HepG2 (cell line): ENCODE measurements around the gene PLXNB2. TPM values are rescaled to one million over a fixed set of nuclear protein-coding genes. Genes with fewer than 3 reads are reported as not detected.

Experiments
- CBX2 ChIP-seq, 2 experiments: fragments of 200-600 bp in 1 of 2; sonication (generic); formaldehyde crosslinking in 1 of 2; IDR thresholded peaks; 2 replicates each; pipeline versions ENCODE4 v1.7.0 to v1.8.1; 2018 to 2022; ENCODE audit warnings: low read depth in 2 of 2, low read length in 1 of 2, mild to moderate bottlenecking in 1 of 2, missing genetic modification reagents in 1 of 2
- CENPBD1 ChIP-seq: sonication (generic); formaldehyde crosslinking; IDR thresholded peaks from 2 replicates; pipeline ENCODE4 v1.8.0; 2022; ENCODE audit warnings: missing genetic modification reagents, low read depth, mild to moderate bottlenecking, borderline replicate concordance
- FOSL1 ChIP-seq: sonication (generic); formaldehyde crosslinking; IDR thresholded peaks from 2 replicates; pipeline ENCODE4 v1.9.0; 2021; ENCODE audit warnings: missing genetic modification reagents, borderline replicate concordance
- GTF2F1 ChIP-seq: fragments of 150-350 bp; IDR thresholded peaks from 2 replicates; pipeline ENCODE4 v1.6.1; 2014; ENCODE audit warnings: low read length
- IRF2 ChIP-seq: IDR thresholded peaks from 2 replicates; pipeline ENCODE4 v1.6.1; 2018; ENCODE audit warnings: missing genetic modification reagents, missing compliant biosample characterization
- KLF16 ChIP-seq, 2 experiments: sonication (generic) in 1 of 2; formaldehyde crosslinking in 1 of 2; IDR thresholded peaks; 2 replicates each; pipeline versions ENCODE4 v1.6.1 to v1.8.0; 2016 to 2023; ENCODE audit warnings: missing genetic modification reagents in 2 of 2, missing compliant biosample characterization in 1 of 2
- MXD4 ChIP-seq: IDR thresholded peaks from 2 replicates; pipeline ENCODE4 v1.6.1; 2016; ENCODE audit warnings: mild to moderate bottlenecking, missing biosample characterization, missing genetic modification reagents
- NKX3-1 ChIP-seq: sonication (generic); formaldehyde crosslinking; IDR thresholded peaks from 2 replicates; pipeline ENCODE4 v1.5.0; 2020; ENCODE audit warnings: missing genetic modification reagents
- PATZ1 ChIP-seq: sonication (generic); formaldehyde crosslinking; IDR thresholded peaks from 2 replicates; pipeline ENCODE4 v1.4.0; 2020; ENCODE audit warnings: missing genetic modification reagents
- PAWR ChIP-seq: sonication (generic); formaldehyde crosslinking; IDR thresholded peaks from 2 replicates; pipeline ENCODE4 v1.4.0; 2020; ENCODE audit warnings: missing genetic modification reagents, mild to moderate bottlenecking, borderline replicate concordance
- SYNCRIP ChIP-seq: fragments of 200-400 bp; formaldehyde crosslinking; IDR thresholded peaks from 2 replicates; pipeline ENCODE4 v1.6.1; 2018; ENCODE audit warnings: mild to moderate bottlenecking, low read depth, low read length; ENCODE audit not compliant: insufficient read depth
- TERF1 ChIP-seq: sonication (generic); formaldehyde crosslinking; IDR thresholded peaks from 2 replicates; pipeline ENCODE4 v1.8.0; 2022; ENCODE audit warnings: mild to moderate bottlenecking, missing genetic modification reagents, moderate library complexity
- TFAP4 ChIP-seq: sonication (generic); IDR thresholded peaks from 2 replicates; pipeline ENCODE4 v1.6.1; 2016; ENCODE audit warnings: low read depth, borderline replicate concordance
- ZBTB7A ChIP-seq: sonication (generic); formaldehyde crosslinking; IDR thresholded peaks from 2 replicates; pipeline ENCODE4 v1.8.0; 2022; ENCODE audit warnings: mild to moderate bottlenecking, missing genetic modification reagents
- ZFP41 ChIP-seq: sonication (generic); formaldehyde crosslinking; IDR thresholded peaks from 2 replicates; pipeline ENCODE4 v1.4.0; 2020; ENCODE audit warnings: mild to moderate bottlenecking, missing genetic modification reagents, borderline replicate concordance
- ZNF10 ChIP-seq: sonication (generic); formaldehyde crosslinking; IDR thresholded peaks from 2 replicates; pipeline ENCODE4 v1.4.0; 2020; ENCODE audit warnings: mild to moderate bottlenecking, low read depth, missing genetic modification reagents, borderline replicate concordance
- ZNF296 ChIP-seq: sonication (generic); formaldehyde crosslinking; conservative IDR thresholded peaks from 2 replicates; pipeline ENCODE4 v1.5.0; 2020; ENCODE audit warnings: mild to moderate bottlenecking, missing genetic modification reagents
- ZNF343 ChIP-seq: sonication (generic); formaldehyde crosslinking; IDR thresholded peaks from 2 replicates; pipeline ENCODE4 v1.4.0; 2020; ENCODE audit warnings: mild to moderate bottlenecking, missing genetic modification reagents
- ZNF572 ChIP-seq: sonication (generic); formaldehyde crosslinking; IDR thresholded peaks from 2 replicates; pipeline ENCODE4 v1.5.1; 2020; ENCODE audit warnings: mild to moderate bottlenecking, missing genetic modification reagents
- ZNF577 ChIP-seq: sonication (generic); formaldehyde crosslinking; IDR thresholded peaks from 2 replicates; pipeline ENCODE4 v1.4.0; 2020; ENCODE audit warnings: mild to moderate bottlenecking, low read depth, missing genetic modification reagents, borderline replicate concordance
- ZNF589 ChIP-seq: sonication (generic); formaldehyde crosslinking; conservative IDR thresholded peaks from 2 replicates; pipeline ENCODE4 v1.8.0; 2022; ENCODE audit warnings: mild to moderate bottlenecking, moderate library complexity, missing genetic modification reagents
- ZSCAN9 ChIP-seq: IDR thresholded peaks from 2 replicates; pipeline ENCODE4 v1.6.1; 2016; ENCODE audit warnings: borderline replicate concordance
- ZXDC ChIP-seq: sonication (generic); formaldehyde crosslinking; IDR thresholded peaks from 2 replicates; pipeline ENCODE4 v1.5.0; 2020; ENCODE audit warnings: mild to moderate bottlenecking, missing genetic modification reagents
- polyA plus RNA-seq, 8 experiments: library from polyadenylated mRNA; depleted of rRNA in 3 of 8; stranded (reverse) in 7 of 8; unstranded in 1 of 8; fragments of >200 nt; fragmentation: Illumina TruSeq in 4 of 8; extraction: Trizol in 4 of 8; gene quantifications; 2 replicates each; pipeline versions ENCODE4 v1.2.1 to v1.2.3, GENCODE V29; 2011 to 2016; ENCODE audit warnings: low read depth in 4 of 8, missing spikeins in 1 of 8, mixed read lengths in 1 of 8; ENCODE audit not compliant: insufficient read depth in 1 of 8
- total RNA-seq, 5 experiments: library from RNA; depleted of rRNA; stranded (reverse); fragments of >200 nt; fragmentation: Illumina TruSeq; extraction: Trizol; gene quantifications; 2 replicates each; pipeline ENCODE4 v1.2.3, GENCODE V29; 2016; ENCODE audit warnings: low read depth in 1 of 5

PLXNB2 gene
- total and polyA plus RNA-seq, 2 of the 13 experiments (the other 11 are each of a cell fraction or from before 2014, with no cell fraction given), result 32.6 to 68.9 TPM

DNA sequence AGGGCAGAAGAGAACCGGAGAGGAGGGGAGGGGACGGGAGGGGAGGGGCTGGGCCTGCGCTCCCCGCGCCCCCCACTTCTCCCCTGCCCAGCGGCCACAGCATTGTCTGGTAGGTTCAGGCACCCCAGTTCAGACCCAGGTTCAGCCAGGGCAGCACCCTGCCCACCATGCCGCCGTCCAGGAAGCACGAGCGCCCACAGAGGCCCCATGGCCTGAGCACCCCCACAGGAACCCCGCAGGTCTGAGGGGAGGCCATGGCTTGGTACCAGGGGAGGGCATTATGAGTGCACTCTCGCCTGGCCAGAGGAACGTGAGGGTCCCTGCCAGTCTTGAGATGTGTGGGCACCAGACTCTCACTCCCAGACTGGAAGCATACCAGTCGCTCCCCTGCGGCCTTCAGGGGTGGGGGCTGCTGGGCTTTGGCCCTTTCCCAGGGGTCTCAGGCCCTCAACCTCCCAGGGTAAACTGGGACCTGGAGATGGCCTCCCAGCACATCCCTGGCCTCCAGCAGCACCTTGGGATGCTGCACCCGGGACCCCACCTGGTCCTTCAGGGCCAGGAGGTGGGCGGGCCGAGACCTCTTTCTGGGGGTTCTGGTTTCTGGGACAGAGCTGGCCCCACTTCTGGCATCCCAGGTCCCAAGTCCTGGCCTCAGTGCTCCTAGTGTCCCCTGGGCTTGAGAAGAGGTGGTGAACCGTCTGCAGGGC lies 597 bp upstream of the PLXNB2 start (continued):
- TF ChIP-seq PATZ1 (CRISPR knock-in tag), result peak; percentile 66; the same call in 1 of the 2 replicates
- TF ChIP-seq ZNF577, result no peak
- no peak for TF ChIP-seq IRF2 (CRISPR knock-in tag)
- TF ChIP-seq FOSL1 (CRISPR knock-in tag), result no peak
- TF ChIP-seq ZSCAN9 (CRISPR knock-in tag), result no peak
- no peak for TF ChIP-seq ZNF343 (CRISPR knock-in tag)
- TF ChIP-seq MXD4 (CRISPR knock-in tag), result no peak
- TF ChIP-seq TFAP4, result no peak
- no peak for TF ChIP-seq ZXDC (CRISPR knock-in tag)
- no peak for TF ChIP-seq KLF16 (CRISPR knock-in tag; IDR thresholded peaks at IDR 0.05)
- TF ChIP-seq ZNF10 (CRISPR knock-in tag), result no peak
- no peak for TF ChIP-seq ZNF589 (CRISPR knock-in tag)
- no peak for TF ChIP-seq GTF2F1
- no peak for TF ChIP-seq PAWR
- TF ChIP-seq ZFP41 (CRISPR knock-in tag), result no peak
- no peak for TF ChIP-seq NKX3-1 (CRISPR knock-in tag)
- 0 out of 2 replicates have a peak, but pooled peaks have one; percentile 21 for TF ChIP-seq ZNF296 (CRISPR knock-in tag)
- no peak for TF ChIP-seq CENPBD1 (CRISPR knock-in tag)
- no peak for TF ChIP-seq CBX2 (IDR thresholded peaks at IDR 0.05; ENCODE audit: low read depth, low read length)
- TF ChIP-seq CBX2 (CRISPR knock-in tag; IDR thresholded peaks at IDR 0.05; ENCODE audit: low read depth), result no peak
- no peak for TF ChIP-seq TERF1 (CRISPR knock-in tag)
- no peak for TF ChIP-seq ZNF572
- TF ChIP-seq ZBTB7A (CRISPR knock-in tag), result no peak
- no peak for TF ChIP-seq SYNCRIP
